Ishikawa (cell line): ENCODE results near the gene KLHL26.

Experiments
- CEBPB ChIP-seq: IDR thresholded peaks from 2 replicates; pipeline ENCODE4 v1.6.1; 2012
- CREB1 ChIP-seq: IDR thresholded peaks from 2 replicates; pipeline ENCODE4 v1.6.1; 2012; ENCODE audit warnings: low read depth
- EGR1 ChIP-seq: IDR thresholded peaks from 2 replicates; pipeline ENCODE4 v1.6.1; 2012
- EP300 ChIP-seq: IDR thresholded peaks from 2 replicates; pipeline ENCODE4 v1.6.1; 2012; ENCODE audit warnings: borderline replicate concordance
- FOXM1 ChIP-seq: IDR thresholded peaks from 2 replicates; pipeline ENCODE4 v1.6.1; 2012; ENCODE audit warnings: low read depth, borderline replicate concordance
- NFIC ChIP-seq: IDR thresholded peaks from 2 replicates; pipeline ENCODE4 v1.6.1; 2012
- RAD21 ChIP-seq: IDR thresholded peaks from 2 replicates; pipeline ENCODE4 v1.6.1; 2012; ENCODE audit warnings: low read depth
- TAF1 ChIP-seq: IDR thresholded peaks from 2 replicates; pipeline ENCODE4 v1.6.1; 2012; ENCODE audit warnings: low read depth, mild to moderate bottlenecking
- TCF12 ChIP-seq: IDR thresholded peaks from 2 replicates; pipeline ENCODE4 v1.6.1; 2012; ENCODE audit warnings: low read depth
- TEAD4 ChIP-seq: IDR thresholded peaks from 2 replicates; pipeline ENCODE4 v1.6.1; 2012
- YY1 ChIP-seq: IDR thresholded peaks from 2 replicates; pipeline ENCODE4 v1.6.1; 2012; ENCODE audit warnings: low read depth
- ZBTB7A ChIP-seq: IDR thresholded peaks from 2 replicates; pipeline ENCODE4 v1.6.1; 2012; ENCODE audit warnings: low read depth
- TF ChIP-seq, protein P1 (sequence below): IDR thresholded peaks from 2 replicates; pipeline ENCODE4 v1.6.1; 2012
- TF ChIP-seq, protein P2 (sequence below): IDR thresholded peaks from 2 replicates; pipeline ENCODE4 v1.6.1; 2012
- TF ChIP-seq, protein P3 (sequence below): IDR thresholded peaks from 2 replicates; pipeline ENCODE4 v1.6.1; 2012; ENCODE audit warnings: low read depth, mild to moderate bottlenecking

The KLHL26 gene

DNA sequence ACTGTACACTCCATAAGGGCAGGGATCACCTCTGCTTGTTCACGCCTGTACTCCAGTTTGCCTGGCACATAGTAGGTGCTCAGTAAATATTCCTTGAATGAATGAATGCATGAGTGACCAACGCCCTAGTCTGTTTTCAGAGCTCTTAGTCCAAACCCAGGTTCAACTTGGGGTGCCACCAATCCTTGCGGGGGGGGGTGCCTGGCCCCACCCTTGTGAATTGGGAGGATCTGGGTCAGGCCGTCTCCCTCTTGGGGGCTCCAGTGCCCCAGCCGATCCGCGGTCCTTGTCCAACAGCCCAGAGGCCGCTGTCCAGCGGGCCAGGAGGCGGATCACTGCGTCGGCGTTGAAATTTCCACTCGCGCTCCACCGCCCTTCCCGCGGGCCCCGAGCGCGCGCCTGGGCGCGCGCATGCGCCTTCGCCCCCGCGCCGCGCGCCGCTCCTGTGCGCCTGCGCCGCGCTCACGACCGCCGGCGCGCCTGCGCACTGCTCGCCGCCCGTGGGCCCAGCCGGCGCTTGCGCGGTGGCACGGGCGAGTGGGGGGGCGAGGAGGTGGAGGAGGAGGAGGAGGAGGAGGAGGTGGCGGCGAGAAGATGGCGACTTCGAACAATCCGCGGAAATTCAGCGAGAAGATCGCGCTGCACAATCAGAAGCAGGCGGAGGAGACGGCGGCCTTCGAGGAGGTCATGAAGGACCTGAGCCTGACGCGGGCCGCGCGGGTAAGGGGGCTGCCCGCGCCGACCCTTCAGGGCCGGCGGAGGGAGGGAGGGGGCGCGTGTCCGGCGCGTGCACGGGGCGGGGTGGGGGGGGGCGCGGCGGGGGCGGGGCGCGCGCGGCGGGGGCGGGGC is 46.5 kb downstream of the KLHL26 start, which contains the start of gene CRTC1:
CRTC1 (plus strand) TSS at position 572 of the 849 bp plus-strand sequence; CDS start at position 595, 23 bp downstream.
- TF ChIP-seq, protein P1, sequence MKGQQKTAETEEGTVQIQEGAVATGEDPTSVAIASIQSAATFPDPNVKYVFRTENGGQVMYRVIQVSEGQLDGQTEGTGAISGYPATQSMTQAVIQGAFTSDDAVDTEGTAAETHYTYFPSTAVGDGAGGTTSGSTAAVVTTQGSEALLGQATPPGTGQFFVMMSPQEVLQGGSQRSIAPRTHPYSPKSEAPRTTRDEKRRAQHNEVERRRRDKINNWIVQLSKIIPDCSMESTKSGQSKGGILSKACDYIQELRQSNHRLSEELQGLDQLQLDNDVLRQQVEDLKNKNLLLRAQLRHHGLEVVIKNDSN = no peak
- TF ChIP-seq CREB1 (no peak), EGR1 (peak; percentile 60; the same call in 1 of the 2 replicates), RAD21 (peak; percentile 19; the same call in 1 of the 2 replicates), NFIC (no peak), ZBTB7A (no peak; the same call in 1 of the 2 replicates), EP300 (no peak), FOXM1 (no peak), TEAD4 (0 out of 2 replicates have a peak, but pooled peaks have one; percentile 3), YY1 (peak; percentile 82), TAF1 (peak; percentile 72; the same call in 1 of the 2 replicates), TCF12 (0 out of 2 replicates have a peak, but pooled peaks have one; percentile 22), CEBPB (no peak)
- TF ChIP-seq, protein P2, sequence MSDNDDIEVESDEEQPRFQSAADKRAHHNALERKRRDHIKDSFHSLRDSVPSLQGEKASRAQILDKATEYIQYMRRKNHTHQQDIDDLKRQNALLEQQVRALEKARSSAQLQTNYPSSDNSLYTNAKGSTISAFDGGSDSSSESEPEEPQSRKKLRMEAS = peak; percentile 30; the same call in 1 of the 2 replicates
- TF ChIP-seq, protein P3, sequence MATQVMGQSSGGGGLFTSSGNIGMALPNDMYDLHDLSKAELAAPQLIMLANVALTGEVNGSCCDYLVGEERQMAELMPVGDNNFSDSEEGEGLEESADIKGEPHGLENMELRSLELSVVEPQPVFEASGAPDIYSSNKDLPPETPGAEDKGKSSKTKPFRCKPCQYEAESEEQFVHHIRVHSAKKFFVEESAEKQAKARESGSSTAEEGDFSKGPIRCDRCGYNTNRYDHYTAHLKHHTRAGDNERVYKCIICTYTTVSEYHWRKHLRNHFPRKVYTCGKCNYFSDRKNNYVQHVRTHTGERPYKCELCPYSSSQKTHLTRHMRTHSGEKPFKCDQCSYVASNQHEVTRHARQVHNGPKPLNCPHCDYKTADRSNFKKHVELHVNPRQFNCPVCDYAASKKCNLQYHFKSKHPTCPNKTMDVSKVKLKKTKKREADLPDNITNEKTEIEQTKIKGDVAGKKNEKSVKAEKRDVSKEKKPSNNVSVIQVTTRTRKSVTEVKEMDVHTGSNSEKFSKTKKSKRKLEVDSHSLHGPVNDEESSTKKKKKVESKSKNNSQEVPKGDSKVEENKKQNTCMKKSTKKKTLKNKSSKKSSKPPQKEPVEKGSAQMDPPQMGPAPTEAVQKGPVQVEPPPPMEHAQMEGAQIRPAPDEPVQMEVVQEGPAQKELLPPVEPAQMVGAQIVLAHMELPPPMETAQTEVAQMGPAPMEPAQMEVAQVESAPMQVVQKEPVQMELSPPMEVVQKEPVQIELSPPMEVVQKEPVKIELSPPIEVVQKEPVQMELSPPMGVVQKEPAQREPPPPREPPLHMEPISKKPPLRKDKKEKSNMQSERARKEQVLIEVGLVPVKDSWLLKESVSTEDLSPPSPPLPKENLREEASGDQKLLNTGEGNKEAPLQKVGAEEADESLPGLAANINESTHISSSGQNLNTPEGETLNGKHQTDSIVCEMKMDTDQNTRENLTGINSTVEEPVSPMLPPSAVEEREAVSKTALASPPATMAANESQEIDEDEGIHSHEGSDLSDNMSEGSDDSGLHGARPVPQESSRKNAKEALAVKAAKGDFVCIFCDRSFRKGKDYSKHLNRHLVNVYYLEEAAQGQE = peak; percentile 73

DNA sequence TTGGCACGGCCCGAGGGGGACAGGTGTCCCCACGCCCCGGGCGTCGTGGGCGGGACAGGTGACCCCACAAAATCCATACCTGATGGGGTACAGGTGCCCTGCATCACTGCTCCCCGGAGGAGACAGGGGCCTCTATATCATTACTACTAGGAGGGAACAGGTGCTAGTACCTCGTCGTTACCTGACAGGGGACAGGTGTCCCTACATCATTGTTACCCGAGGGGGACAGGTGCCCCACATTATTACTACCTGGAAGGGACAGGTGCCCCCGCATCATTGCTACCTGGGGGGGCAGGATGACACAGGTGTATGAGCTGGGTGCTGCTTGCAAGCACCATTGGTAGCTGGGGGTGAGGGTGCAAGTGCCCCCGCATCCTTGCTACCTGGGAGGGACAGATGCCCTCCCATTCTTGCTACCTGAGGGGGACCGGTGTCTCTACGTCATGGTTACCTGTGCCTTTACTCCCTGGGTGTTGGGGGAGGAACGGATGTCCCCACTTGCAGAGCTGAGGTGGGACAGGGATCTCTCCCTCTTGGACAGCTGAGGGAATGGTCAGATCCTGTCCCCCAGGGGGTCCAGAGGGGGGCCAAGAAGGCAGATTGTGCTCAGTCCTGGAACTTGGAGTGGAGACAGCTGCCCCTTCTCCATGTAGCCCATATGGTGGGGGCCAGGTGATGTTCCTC is 47.3 kb downstream of the KLHL26 start:
- TF ChIP-seq, protein P2 = no peak
- TF ChIP-seq TAF1 (no peak), CEBPB (no peak), FOXM1 (no peak), EGR1 (no peak), TCF12 (no peak), ZBTB7A (no peak), EP300 (no peak), CREB1 (no peak), TEAD4 (no peak), NFIC (no peak), YY1 (no peak)
- TF ChIP-seq, protein P1 = no peak
- TF ChIP-seq, protein P3 = no peak

DNA sequence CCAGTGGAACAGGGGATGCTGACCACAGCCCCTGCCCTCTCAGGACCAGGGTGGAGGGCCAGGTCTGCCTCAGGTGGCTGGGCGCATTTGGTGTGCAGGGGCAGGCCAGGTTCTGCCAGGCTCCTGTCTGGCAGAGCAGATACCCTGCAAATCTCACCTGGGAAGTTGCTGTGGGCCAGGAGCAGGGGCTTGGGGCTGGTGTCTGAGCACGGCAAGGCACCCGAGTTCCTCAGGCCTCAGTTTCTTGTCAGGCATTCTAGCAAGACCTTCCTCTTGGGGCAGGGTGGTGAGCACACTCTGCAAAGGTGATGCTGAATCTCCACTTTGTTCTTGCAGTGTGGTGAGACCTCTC is 47.8 kb downstream of the KLHL26 start:
- no peak for TF ChIP-seq NFIC
- no peak for TF ChIP-seq RAD21
- TF ChIP-seq, protein P2 = no peak
- no peak for TF ChIP-seq TCF12
- no peak for TF ChIP-seq TAF1
- TF ChIP-seq CREB1 = no peak
- TF ChIP-seq TEAD4 = no peak
- TF ChIP-seq CEBPB = no peak
- TF ChIP-seq, protein P3 = no peak
- no peak for TF ChIP-seq YY1
- TF ChIP-seq, protein P1 = no peak
- no peak for TF ChIP-seq ZBTB7A
- no peak for TF ChIP-seq EGR1
- no peak for TF ChIP-seq EP300
- no peak for TF ChIP-seq FOXM1
